ENCODE measurements around the gene ZNF593.

The ZNF593 gene

GRCh38 chr1:26171084-26172072, 1.7 kb downstream of the ZNF593 start, which contains the start of gene ZNF593OS:
ZNF593OS (minus strand) TSS chr1:26171832; CDS start chr1:26171661, 171 bp downstream.
- DNase-seq, result no peak

GRCh38 chr1:26175346-26175745, 5.6 kb downstream of the ZNF593 start:
- no peak for DNase-seq

GRCh38 chr1:26177182-26177684, 7.5 kb downstream of the ZNF593 start, which contains the start of gene CNKSR1:
CNKSR1 (plus strand) TSS chr1:26177491; CDS start chr1:26177548, 57 bp downstream.
- no peak for DNase-seq

GRCh38 chr1:26180010-26180506, 10.3 kb downstream of the ZNF593 start:
- no peak for DNase-seq

- no peak for DNase-seq
Measured at GRCh38 chr1:26181586-26182382, 12.1 kb downstream of the ZNF593 start.

GRCh38 chr1:26182383-26182696, 12.6 kb downstream of the ZNF593 start:
- no peak for DNase-seq

- DNase-seq, result no peak
Measured at GRCh38 chr1:26184086-26184485, 14.4 kb downstream of the ZNF593 start.

GRCh38 chr1:26184883-26185282, 15.2 kb downstream of the ZNF593 start:
- no peak for DNase-seq

GRCh38 chr1:26187882-26188281, 18.2 kb downstream of the ZNF593 start:
- no peak for DNase-seq

GRCh38 chr1:26188477-26188876, 18.8 kb downstream of the ZNF593 start:
- no peak for DNase-seq

GRCh38 chr1:26189331-26189730, 19.6 kb downstream of the ZNF593 start:
- DNase-seq, result no peak

GRCh38 chr1:26189751-26190275, 20.1 kb downstream of the ZNF593 start:
- DNase-seq, result no peak

- no peak for DNase-seq
Measured at GRCh38 chr1:26190373-26190987, 20.8 kb downstream of the ZNF593 start, which contains the start of gene CATSPER4. CATSPER4 (plus strand) TSS chr1:26190602; CDS start chr1:26190628, 26 bp downstream.

- DNase-seq, result no peak
Measured at GRCh38 chr1:26191739-26192138, 22.0 kb downstream of the ZNF593 start.

- no peak for DNase-seq
Measured at GRCh38 chr1:26195805-26196204, 26.1 kb downstream of the ZNF593 start.

GRCh38 chr1:26197301-26197700, 27.6 kb downstream of the ZNF593 start:
- DNase-seq, result no peak

- no peak for DNase-seq
Measured at GRCh38 chr1:26197813-26198212, 28.1 kb downstream of the ZNF593 start.

- no peak for DNase-seq
Measured at GRCh38 chr1:26200413-26200812, 30.7 kb downstream of the ZNF593 start.

GRCh38 chr1:26203642-26204318, 34.1 kb downstream of the ZNF593 start:
- DNase-seq, result no peak

GRCh38 chr1:26210147-26210870, 40.6 kb downstream of the ZNF593 start:
- no peak for DNase-seq

GRCh38 chr1:26212726-26213125, 43.0 kb downstream of the ZNF593 start:
- DNase-seq, result no peak
